ENCODE measurements around the gene KRTAP24-1. TPM values are rescaled to one million over a fixed set of nuclear protein-coding genes. Genes with fewer than 3 reads are reported as not detected.
A peak's percentile ranks its signal among the peaks of the same experiment; 100 is the strongest.

Gene KRTAP24-1, protein sequence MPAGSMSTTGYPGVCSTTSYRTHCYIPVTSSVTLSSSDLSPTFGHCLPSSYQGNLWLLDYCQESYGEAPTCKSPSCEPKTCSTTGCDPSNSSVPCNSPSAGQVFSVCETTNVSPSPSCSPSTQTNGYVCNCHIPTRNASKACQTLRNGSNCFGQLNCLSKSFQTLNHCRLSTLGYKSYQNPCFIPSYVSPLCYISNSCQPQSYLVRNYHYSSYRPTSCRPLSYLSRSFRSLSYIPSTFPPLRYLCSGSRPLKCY
- total RNA-seq (2014; rRNA removed; shearing (Covaris generic); ENCODE audit: low replicate concordance): not detected in 2 replicates

DNA sequence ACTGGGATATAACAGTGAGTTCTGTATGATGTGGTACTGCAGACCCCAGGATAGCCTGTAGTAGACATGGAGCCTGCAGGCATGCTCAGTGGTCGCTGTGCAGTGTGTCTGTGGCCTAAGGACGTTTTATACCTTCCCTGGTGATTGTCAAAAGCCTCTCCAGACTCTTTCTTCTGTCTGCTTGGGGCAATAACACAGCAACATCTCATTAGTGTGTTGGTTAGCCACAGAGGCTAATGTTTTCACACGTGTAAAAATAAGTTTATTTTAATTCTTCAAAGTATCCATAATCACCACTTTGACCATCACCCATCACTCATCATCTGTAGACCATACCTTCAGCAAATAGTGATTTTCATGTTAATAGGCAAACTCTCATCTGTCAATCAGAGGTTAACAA lies at the start of gene KRTAP24-1:
Gene KRTAP24-1 (minus strand): TSS at position 101 of the 400 bp plus-strand sequence. CDS start 18 bp downstream, at position 83.
- Histone ChIP-seq H3K36me3 (no peaks in the 10 kb centered on the region), H3K4me3 (no peak within 1 kb of the TSS), H3K9me3 (no peaks in the 10 kb centered on the region), H3K27me3 (no peaks in the 10 kb centered on the region)
- DNase-seq: no peak

GRCh38 chr21:30329203-30329875 lies 46.6 kb upstream of the KRTAP24-1 start:
- H3K9me3 ChIP-seq: 0 out of 2 replicates have a peak, but pooled peaks cover 4% of the 10 kb centered on the region
- no peak overlapping the region for H3K4me3 ChIP-seq
- H3K36me3 ChIP-seq: no peaks in the 10 kb centered on the region
- H3K27me3 ChIP-seq: no peaks in the 10 kb centered on the region
- DNase-seq: peak; percentile 10

- DNase-seq: no peak
- Histone ChIP-seq H3K27me3 (no peaks in the 10 kb centered on the region), H3K36me3 (no peaks in the 10 kb centered on the region), H3K4me3 (no peak overlapping the region), H3K9me3 (0 out of 2 replicates have a peak, but pooled peaks cover 4% of the 10 kb centered on the region)
Observed at GRCh38 chr21:30326390-30326789, 43.6 kb upstream of the KRTAP24-1 start.

- H3K4me3 ChIP-seq: no peak within 1 kb of the TSS
- H3K27me3 ChIP-seq: no peaks in the 10 kb centered on the region; the same call in 1 of the 2 replicates
- H3K36me3 ChIP-seq: no peaks in the 10 kb centered on the region
- H3K9me3 ChIP-seq: no peaks in the 10 kb centered on the region
- DNase-seq: no peak
Observed at GRCh38 chr21:30320215-30320614, 37.5 kb upstream of the KRTAP24-1 start, which contains the start of gene KRTAP26-1. KRTAP26-1 (minus strand) TSS chr21:30320315; CDS start chr21:30320035, 280 bp downstream.

- Histone ChIP-seq H3K27me3 (no peaks in the 10 kb centered on the region; the same call in 1 of the 2 replicates), H3K9me3 (no peaks in the 10 kb centered on the region), H3K4me3 (no peak overlapping the region), H3K36me3 (no peaks in the 10 kb centered on the region)
- no peak for DNase-seq
Observed at GRCh38 chr21:30315701-30316100, 33.0 kb upstream of the KRTAP24-1 start.

DNA sequence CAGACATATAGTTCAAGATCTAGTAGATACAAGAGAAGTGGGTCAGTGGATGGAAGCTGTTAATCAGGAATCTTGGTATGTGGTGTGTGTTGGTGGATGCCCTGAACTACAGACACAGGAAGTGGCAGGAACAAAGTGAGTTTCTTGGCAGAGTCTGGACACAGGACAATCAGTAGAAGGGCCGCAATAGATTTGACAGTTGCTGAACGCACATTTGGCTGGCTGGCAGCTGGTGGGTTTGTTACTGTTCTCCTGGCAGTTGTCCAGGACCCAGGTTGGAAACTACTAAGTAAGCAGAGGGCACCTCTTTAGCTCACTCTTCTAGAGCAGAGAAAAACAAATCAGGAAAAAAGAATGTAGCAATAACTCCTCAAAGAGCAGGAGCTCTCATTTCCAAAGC lies 24.1 kb upstream of the KRTAP24-1 start:
- no peak overlapping the region for H3K4me3 ChIP-seq
- H3K9me3 ChIP-seq: no peaks in the 10 kb centered on the region
- no peak for DNase-seq
- no peaks in the 10 kb centered on the region for H3K27me3 ChIP-seq
- H3K36me3 ChIP-seq: no peaks in the 10 kb centered on the region

DNA sequence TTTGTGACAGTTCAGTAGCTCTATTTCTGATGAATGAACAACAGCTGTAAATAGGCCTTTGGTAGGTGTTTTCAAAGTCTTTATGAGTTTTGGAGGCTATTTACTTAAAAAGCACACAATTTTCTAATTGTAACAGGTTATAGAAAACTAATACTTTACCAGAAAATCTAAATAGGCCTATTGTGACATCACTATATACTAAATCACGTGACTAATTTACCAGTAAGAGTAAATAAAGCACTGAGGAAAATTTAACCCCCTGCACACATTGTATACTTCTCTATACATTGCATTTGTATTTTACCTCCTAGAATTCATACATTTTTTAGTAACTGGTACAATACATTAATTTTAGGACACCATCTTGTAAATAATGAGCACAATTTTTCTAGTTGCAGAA lies 22.4 kb upstream of the KRTAP24-1 start:
- H3K27me3 ChIP-seq: no peaks in the 10 kb centered on the region
- no peaks in the 10 kb centered on the region for H3K9me3 ChIP-seq
- DNase-seq: no peak
- no peaks in the 10 kb centered on the region for H3K36me3 ChIP-seq
- no peak overlapping the region for H3K4me3 ChIP-seq

DNA sequence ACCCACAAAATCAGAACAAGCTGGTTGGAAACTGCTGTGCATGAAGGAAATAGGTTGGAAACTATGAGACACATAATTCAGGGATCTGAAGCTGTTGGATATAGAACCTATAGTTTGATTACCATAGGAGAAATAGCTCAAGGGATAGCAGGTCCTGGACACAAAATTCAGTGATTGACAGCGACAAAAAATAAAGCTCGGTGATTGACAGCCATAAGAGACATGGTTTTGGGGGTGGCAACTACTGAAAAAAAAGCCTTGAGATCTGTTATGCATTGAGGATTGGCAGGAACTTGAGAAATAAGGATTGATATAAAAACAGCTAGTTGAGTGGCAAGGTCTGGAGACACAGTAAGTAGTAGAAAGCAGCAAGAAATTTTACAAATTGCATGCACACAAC lies 6.5 kb upstream of the KRTAP24-1 start, which contains the start of gene KRTAP25-1:
Gene KRTAP25-1 (minus strand): TSS at position 300 of the 400 bp plus-strand sequence. CDS start 24 bp downstream, at position 276.
- no peak for DNase-seq
- Histone ChIP-seq H3K27me3 (no peaks in the 10 kb centered on the region; the same call in 1 of the 2 replicates), H3K4me3 (no peak within 1 kb of the TSS), H3K9me3 (no peaks in the 10 kb centered on the region), H3K36me3 (no peaks in the 10 kb centered on the region)

DNA sequence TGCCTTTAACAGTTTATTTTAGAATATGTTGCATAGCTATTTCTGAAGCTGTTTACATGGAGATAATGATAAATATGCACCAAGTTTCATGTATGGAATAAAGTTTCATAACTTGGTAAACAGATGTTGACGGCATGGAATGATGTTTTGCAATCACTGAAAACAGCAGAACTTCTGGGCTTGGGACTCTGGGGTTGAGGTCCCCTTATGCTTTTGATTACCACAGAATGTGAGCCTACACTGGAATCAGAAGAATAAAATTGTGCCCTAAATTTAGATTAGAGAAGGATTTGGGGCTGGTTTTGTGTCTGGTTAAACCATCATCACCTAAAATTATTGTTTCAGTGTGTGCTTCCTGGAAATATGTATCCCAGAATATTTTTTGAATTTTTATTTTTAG lies 11.1 kb downstream of the KRTAP24-1 start:
- Histone ChIP-seq H3K36me3 (no peaks in the 10 kb centered on the region), H3K4me3 (no peak overlapping the region), H3K9me3 (no peaks in the 10 kb centered on the region), H3K27me3 (no peaks in the 10 kb centered on the region)
- DNase-seq: no peak

GRCh38 chr21:30271156-30271555 lies 11.6 kb downstream of the KRTAP24-1 start:
- no peak for DNase-seq
- H3K36me3 ChIP-seq: no peaks in the 10 kb centered on the region
- no peaks in the 10 kb centered on the region for H3K9me3 ChIP-seq
- no peak overlapping the region for H3K4me3 ChIP-seq
- H3K27me3 ChIP-seq: no peaks in the 10 kb centered on the region

- Histone ChIP-seq H3K36me3 (no peaks in the 10 kb centered on the region), H3K9me3 (no peaks in the 10 kb centered on the region), H3K27me3 (no peaks in the 10 kb centered on the region), H3K4me3 (no peak overlapping the region)
- DNase-seq: no peak
Observed at GRCh38 chr21:30269803-30270530, 12.8 kb downstream of the KRTAP24-1 start.

- no peak overlapping the region for H3K4me3 ChIP-seq
- no peaks in the 10 kb centered on the region for H3K36me3 ChIP-seq
- no peaks in the 10 kb centered on the region for H3K27me3 ChIP-seq
- DNase-seq: no peak
- no peaks in the 10 kb centered on the region for H3K9me3 ChIP-seq
Observed at GRCh38 chr21:30268608-30269197, 14.0 kb downstream of the KRTAP24-1 start.

DNA sequence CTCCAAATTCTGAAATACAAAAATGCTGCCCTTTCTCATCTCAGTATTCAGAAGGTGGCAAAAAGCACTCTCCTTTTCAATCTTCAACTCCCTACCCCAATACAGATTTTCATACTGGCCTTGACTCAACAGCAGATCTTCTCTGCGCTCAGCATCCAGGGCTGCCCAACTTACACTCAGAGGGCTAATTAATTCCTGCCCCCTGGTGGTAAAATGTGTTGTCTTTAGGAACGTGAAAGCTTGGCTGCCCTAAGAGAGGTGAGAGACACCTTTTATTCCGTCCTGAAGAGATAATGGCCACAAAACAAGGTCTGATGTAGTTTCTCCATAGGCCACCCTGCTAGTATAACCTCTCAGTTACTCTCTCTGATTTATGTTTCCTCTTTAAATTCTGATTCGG lies 25.0 kb downstream of the KRTAP24-1 start:
- Histone ChIP-seq H3K27me3 (no peaks in the 10 kb centered on the region), H3K36me3 (no peaks in the 10 kb centered on the region), H3K4me3 (no peak overlapping the region), H3K9me3 (no peaks in the 10 kb centered on the region)
- no peak for DNase-seq

DNA sequence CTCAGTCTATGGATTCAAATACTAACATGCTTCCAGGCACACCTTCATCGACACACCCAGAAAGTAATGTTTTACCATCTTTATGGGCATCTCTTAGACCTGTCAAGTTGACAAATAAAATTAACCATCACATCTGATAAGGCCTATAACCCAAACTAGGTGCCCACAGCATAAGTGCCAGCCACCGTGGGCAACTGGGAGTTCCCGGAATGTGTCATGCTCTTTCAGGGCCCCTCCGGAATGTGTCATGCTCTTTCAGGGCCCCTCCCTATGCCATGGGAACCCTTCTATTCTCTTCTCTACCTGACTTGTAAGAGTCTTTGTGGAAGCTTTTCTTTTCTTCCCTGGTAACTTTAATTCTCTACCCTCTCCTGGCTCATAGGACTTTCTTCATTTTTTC lies 26.6 kb downstream of the KRTAP24-1 start:
- Histone ChIP-seq H3K4me3 (no peak overlapping the region), H3K36me3 (no peaks in the 10 kb centered on the region), H3K9me3 (no peaks in the 10 kb centered on the region), H3K27me3 (no peaks in the 10 kb centered on the region)
- no peak for DNase-seq

GRCh38 chr21:30255679-30256078 lies 27.1 kb downstream of the KRTAP24-1 start:
- no peaks in the 10 kb centered on the region for H3K9me3 ChIP-seq
- no peaks in the 10 kb centered on the region for H3K27me3 ChIP-seq
- no peaks in the 10 kb centered on the region for H3K36me3 ChIP-seq
- H3K4me3 ChIP-seq: no peak overlapping the region
- DNase-seq: no peak

DNA sequence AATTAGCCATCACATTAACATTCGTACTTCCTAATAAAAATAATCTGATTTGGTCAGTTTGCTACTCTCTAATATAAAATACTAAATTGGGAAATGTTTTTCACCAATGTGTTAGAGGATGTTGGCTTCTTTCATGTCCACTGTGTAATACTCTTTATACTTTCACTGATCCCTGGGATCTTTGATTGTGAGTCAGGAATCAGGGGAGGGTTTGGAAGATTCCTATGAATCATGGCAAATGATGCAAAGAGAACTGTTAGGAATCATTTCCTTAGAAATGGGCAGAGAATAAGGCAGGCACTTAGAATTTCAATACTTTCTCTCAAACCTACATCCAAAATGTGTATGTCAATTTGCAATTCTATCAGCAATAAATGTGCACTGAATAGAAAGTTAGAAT lies 31.0 kb downstream of the KRTAP24-1 start:
- DNase-seq: no peak
- H3K4me3 ChIP-seq: no peak overlapping the region
- no peaks in the 10 kb centered on the region for H3K27me3 ChIP-seq
- H3K9me3 ChIP-seq: no peaks in the 10 kb centered on the region
- no peaks in the 10 kb centered on the region for H3K36me3 ChIP-seq

- H3K36me3 ChIP-seq: no peaks in the 10 kb centered on the region
- H3K9me3 ChIP-seq: no peaks in the 10 kb centered on the region
- DNase-seq: no peak
- H3K27me3 ChIP-seq: no peaks in the 10 kb centered on the region
- H3K4me3 ChIP-seq: no peak overlapping the region
Observed at GRCh38 chr21:30249936-30250335, 32.8 kb downstream of the KRTAP24-1 start.

All from MG63 (cell line).